Astrocyte (in vitro differentiated cells and primary cell): ENCODE results near the gene DLGAP4. TPM values are rescaled to one million over a fixed set of nuclear protein-coding genes. Genes with fewer than 3 reads are reported as not detected.

Source experiments
- DNase-seq: peaks from one replicate; pipeline ENCODE4 v3.0.0-alpha.2; 2010; ENCODE audit warnings: low read depth
- FAIRE-seq: peaks from 2 replicates; lab custom pipeline; 2011; peaks lifted over from hg19 to GRCh38; lab: Jason Lieb, UNC
- H2AFZ ChIP-seq: 2 replicates; pipeline ENCODE4 v1.6.0; 2012; ENCODE audit warnings: low read depth, low read length, inconsistent platforms
- H3K27ac ChIP-seq: 2 replicates; pipeline ENCODE4 v1.5.1; 2011; ENCODE audit warnings: low read depth, low read length, inconsistent platforms
- H3K27me3 ChIP-seq: 2 replicates; pipeline ENCODE4 v1.6.0; 2011; ENCODE audit warnings: low read length, inconsistent platforms; ENCODE audit not compliant: insufficient read depth
- H3K36me3 ChIP-seq: 2 replicates; pipeline ENCODE4 v1.5.1; 2011; ENCODE audit warnings: low read length, inconsistent platforms; ENCODE audit not compliant: insufficient read depth
- H3K4me1 ChIP-seq: 2 replicates; pipeline ENCODE4 v1.5.1; 2011; ENCODE audit warnings: low read length, inconsistent platforms; ENCODE audit not compliant: insufficient read depth
- H3K4me2 ChIP-seq: 2 replicates; pipeline ENCODE4 v1.6.0; 2012; ENCODE audit warnings: low read length, inconsistent platforms
- H3K4me3 ChIP-seq: 2 replicates; pipeline ENCODE4 v1.5.1; 2011; ENCODE audit warnings: low read depth, mild to moderate bottlenecking, low read length, inconsistent platforms; ENCODE audit not compliant: insufficient read depth
- H3K79me2 ChIP-seq: 2 replicates; pipeline ENCODE4 v1.6.0; 2012; ENCODE audit warnings: mild to moderate bottlenecking, low read length, inconsistent platforms; ENCODE audit not compliant: insufficient read depth
- H3K9ac ChIP-seq: 2 replicates; pipeline ENCODE4 v1.6.0; 2012; ENCODE audit warnings: mild to moderate bottlenecking, low read length, inconsistent platforms
- H3K9me3 ChIP-seq: 2 replicates; pipeline ENCODE4 v1.5.1; 2012; ENCODE audit warnings: low read depth, mild to moderate bottlenecking, low read length, inconsistent platforms; ENCODE audit not compliant: insufficient read depth
- H4K20me1 ChIP-seq: 2 replicates; pipeline ENCODE4 v1.6.0; 2012; ENCODE audit warnings: low read length, inconsistent platforms; ENCODE audit not compliant: insufficient read depth
- H3K27ac Mint-ChIP-seq: one replicate; pipeline ENCODE4 v1.8.0; 2021; ENCODE audit warnings: mild to moderate bottlenecking, mixed read lengths; ENCODE audit not compliant: unreplicated experiment
- H3K27me3 Mint-ChIP-seq: one replicate; pipeline ENCODE4 v1.8.0; 2021; ENCODE audit warnings: low read depth, mixed read lengths; ENCODE audit not compliant: unreplicated experiment
- H3K36me3 Mint-ChIP-seq: one replicate; pipeline ENCODE4 v1.8.0; 2021; ENCODE audit warnings: low read depth, mixed read lengths; ENCODE audit not compliant: unreplicated experiment
- H3K4me1 Mint-ChIP-seq: one replicate; pipeline ENCODE4 v1.8.0; 2021; ENCODE audit warnings: low read depth, mixed read lengths; ENCODE audit not compliant: unreplicated experiment
- H3K4me3 Mint-ChIP-seq: one replicate; pipeline ENCODE4 v1.8.0; 2021; ENCODE audit warnings: mild to moderate bottlenecking, moderate library complexity, mixed read lengths; ENCODE audit not compliant: unreplicated experiment
- H3K9me3 Mint-ChIP-seq: one replicate; pipeline ENCODE4 v1.8.0; 2021; ENCODE audit warnings: mild to moderate bottlenecking, mixed read lengths; ENCODE audit not compliant: unreplicated experiment
- EZH2 ChIP-seq: IDR thresholded peaks from 2 replicates; pipeline ENCODE4 v1.6.1; 2012; ENCODE audit warnings: mild to moderate bottlenecking, low read length, inconsistent platforms; ENCODE audit not compliant: insufficient read depth
- total RNA-seq: library from RNA; stranded (reverse); gene quantifications from 2 replicates; pipeline ENCODE4 v1.2.1, GENCODE V29; 2021
- TF ChIP-seq, protein P1 (sequence below): IDR thresholded peaks from 2 replicates; pipeline ENCODE4 v1.5.1; 2011; ENCODE audit warnings: low read depth, mild to moderate bottlenecking, inconsistent platforms, low read length, moderate library complexity; ENCODE audit not compliant: insufficient read depth

DLGAP4 gene
- total RNA-seq, 1 donor from 2014 or later = 135 TPM

DNA sequence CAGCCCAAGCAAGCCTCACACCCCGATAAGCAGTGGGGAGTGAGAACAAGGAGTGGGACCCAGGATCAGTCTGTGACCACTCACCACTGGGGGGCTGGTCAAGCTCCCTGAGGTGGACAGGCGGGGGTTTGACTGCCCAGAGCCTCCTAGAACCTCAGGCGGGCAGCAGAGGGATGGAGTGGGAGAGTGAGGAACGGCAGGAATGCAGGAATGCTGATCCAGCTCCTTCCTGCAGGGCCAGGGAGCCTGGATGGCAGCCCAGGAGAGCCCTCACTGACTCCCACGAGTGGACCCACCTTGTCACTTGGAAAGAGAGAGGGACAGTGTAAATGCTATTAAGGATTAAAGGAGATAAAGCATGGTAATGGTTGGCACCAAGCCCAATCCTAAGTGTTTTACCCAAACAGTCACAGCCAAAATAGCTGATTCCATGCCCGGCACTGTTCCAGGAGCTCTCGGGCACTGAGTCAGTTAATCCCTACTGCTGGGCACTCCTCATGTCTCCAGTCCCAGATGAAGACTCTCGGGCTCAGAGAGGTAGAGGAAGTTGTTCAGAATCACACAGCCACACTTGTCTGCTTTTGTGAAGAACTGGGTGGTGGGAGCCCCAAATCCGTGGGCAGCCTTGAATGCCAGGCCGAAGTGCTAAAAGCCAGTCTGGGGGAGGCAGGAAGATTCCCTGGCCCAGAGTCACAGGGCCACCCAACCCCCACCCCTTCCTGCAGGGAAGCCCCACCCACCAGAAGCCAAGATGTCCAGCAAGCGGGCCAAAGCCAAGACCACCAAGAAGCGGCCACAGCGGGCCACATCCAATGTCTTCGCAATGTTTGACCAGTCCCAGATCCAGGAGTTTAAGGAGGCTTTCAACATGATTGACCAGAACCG lies 238.2 kb downstream of the DLGAP4 start:
- H3K9me3 Mint-ChIP-seq = no peaks in the 10 kb centered on the region
- Histone ChIP-seq H3K4me3 (peak overlapping the region; percentile 86), H3K27me3 (no peaks in the 10 kb centered on the region), H3K79me2 (peaks cover 68% of the 10 kb centered on the region), H4K20me1 (peaks cover 79% of the 10 kb centered on the region), H3K4me2 (peak overlapping the region; percentile 99), H3K9me3 (no peaks in the 10 kb centered on the region), H3K36me3 (peaks cover 30% of the 10 kb centered on the region), H3K9ac (peak overlapping the region; percentile 96), H3K27ac (peak overlapping the region; percentile 75), H2AFZ (no peak overlapping the region), H3K4me1 (peaks cover 40% of the 10 kb centered on the region)
- peak overlapping the region; percentile 88 for H3K4me3 Mint-ChIP-seq
- H3K4me1 Mint-ChIP-seq = peaks cover 44% of the 10 kb centered on the region
- H3K27ac Mint-ChIP-seq = peak overlapping the region; percentile 66
- DNase-seq (peak; percentile 73), FAIRE-seq (peak; percentile 55)
- TF ChIP-seq, protein P1, sequence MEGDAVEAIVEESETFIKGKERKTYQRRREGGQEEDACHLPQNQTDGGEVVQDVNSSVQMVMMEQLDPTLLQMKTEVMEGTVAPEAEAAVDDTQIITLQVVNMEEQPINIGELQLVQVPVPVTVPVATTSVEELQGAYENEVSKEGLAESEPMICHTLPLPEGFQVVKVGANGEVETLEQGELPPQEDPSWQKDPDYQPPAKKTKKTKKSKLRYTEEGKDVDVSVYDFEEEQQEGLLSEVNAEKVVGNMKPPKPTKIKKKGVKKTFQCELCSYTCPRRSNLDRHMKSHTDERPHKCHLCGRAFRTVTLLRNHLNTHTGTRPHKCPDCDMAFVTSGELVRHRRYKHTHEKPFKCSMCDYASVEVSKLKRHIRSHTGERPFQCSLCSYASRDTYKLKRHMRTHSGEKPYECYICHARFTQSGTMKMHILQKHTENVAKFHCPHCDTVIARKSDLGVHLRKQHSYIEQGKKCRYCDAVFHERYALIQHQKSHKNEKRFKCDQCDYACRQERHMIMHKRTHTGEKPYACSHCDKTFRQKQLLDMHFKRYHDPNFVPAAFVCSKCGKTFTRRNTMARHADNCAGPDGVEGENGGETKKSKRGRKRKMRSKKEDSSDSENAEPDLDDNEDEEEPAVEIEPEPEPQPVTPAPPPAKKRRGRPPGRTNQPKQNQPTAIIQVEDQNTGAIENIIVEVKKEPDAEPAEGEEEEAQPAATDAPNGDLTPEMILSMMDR = no peak
- no peak for TF ChIP-seq EZH2
- no peaks in the 10 kb centered on the region for H3K27me3 Mint-ChIP-seq
- H3K36me3 Mint-ChIP-seq = peaks cover 17% of the 10 kb centered on the region

DNA sequence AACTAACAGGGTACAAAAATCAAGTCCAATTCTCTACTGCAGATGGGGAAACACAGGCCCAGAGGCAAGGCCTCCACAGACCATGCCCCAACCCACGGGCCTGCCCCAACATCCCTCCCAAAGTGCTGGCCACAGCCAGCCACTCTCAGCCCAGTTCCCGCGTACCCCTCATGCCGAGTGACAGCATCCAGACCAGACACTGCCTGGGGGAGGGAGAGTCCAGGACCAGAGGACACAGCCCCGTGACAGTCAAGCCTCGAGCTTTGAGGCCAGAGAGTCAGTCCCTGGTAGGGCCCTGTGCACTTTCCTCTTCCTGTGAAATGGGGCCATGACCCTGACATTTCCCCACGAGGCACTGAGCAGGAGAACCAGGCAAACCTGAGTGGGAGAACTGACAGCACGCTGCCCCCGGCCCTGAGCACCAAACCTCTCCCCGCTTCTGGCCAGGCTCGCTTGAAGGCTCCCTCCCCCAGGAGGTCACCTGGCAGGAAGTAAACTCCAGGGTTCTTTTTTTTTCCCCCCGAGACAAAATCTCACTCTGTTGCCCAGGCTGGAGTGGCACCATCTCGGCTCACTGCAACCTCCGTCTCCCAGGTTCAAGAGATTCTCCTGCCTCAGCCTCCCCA lies 240.1 kb downstream of the DLGAP4 start:
- Mint-ChIP-seq H3K27me3 (no peaks in the 10 kb centered on the region), H3K4me1 (peaks cover 40% of the 10 kb centered on the region), H3K4me3 (peak overlapping the region; percentile 27), H3K9me3 (no peaks in the 10 kb centered on the region), H3K27ac (peak overlapping the region; percentile 66), H3K36me3 (peaks cover 23% of the 10 kb centered on the region)
- Histone ChIP-seq H4K20me1 (peaks cover 96% of the 10 kb centered on the region), H3K4me2 (no peak overlapping the region), H3K27me3 (no peaks in the 10 kb centered on the region), H3K4me3 (no peak overlapping the region), H3K9ac (peak overlapping the region; percentile 22), H3K9me3 (no peaks in the 10 kb centered on the region), H3K79me2 (peaks cover 61% of the 10 kb centered on the region), H2AFZ (no peak overlapping the region), H3K27ac (no peak overlapping the region), H3K36me3 (peaks cover 30% of the 10 kb centered on the region), H3K4me1 (peaks cover 32% of the 10 kb centered on the region)
- DNase-seq (no peak), FAIRE-seq (no peak)
- no peak for TF ChIP-seq EZH2
- TF ChIP-seq, protein P1 = no peak
